GM13977 (cell line): ENCODE data around the gene NHS.

ENCODE experiments used
- DNase-seq: peaks from one replicate; pipeline ENCODE4 v3.0.0; 2012; ENCODE audit warnings: low spot score
- CTCF ChIP-seq: IDR thresholded peaks from 2 replicates; pipeline ENCODE4 v1.5.1; 2012; ENCODE audit warnings: mild to moderate bottlenecking, control low read depth; ENCODE audit not compliant: insufficient read depth; ENCODE audit errors: extremely low read depth, missing control alignments
- in situ Hi-C: fragments of 300-500 bp; cut with MboI; formaldehyde crosslinking; loops from one replicate; pipeline ENCODE4 v1.12.0; 2022; ENCODE audit warnings: low sequenced_read_pairs, low pct_unique_long_range_greater_than_20kb, mixed read lengths, inconsistent platforms; ENCODE audit not compliant: unreplicated experiment

NHS gene

GRCh38 chrX:17485391-17485790, 110.4 kb downstream of the NHS start:
- no peak for DNase-seq
- no peak for TF ChIP-seq CTCF
- in situ Hi-C loops: no loop called here

GRCh38 chrX:17488036-17488435, 113.0 kb downstream of the NHS start:
- DNase-seq: no peak
- TF ChIP-seq CTCF: no peak
- in situ Hi-C loops: no loop called here

- DNase-seq: no peak
- TF ChIP-seq CTCF: no peak
Measured at GRCh38 chrX:17494216-17494615, 119.2 kb downstream of the NHS start.

GRCh38 chrX:17495052-17495451, 120.1 kb downstream of the NHS start:
- in situ Hi-C loops: no loop called here
- TF ChIP-seq CTCF: no peak
- DNase-seq: no peak

More at GRCh38 chrX:17494216-17494615, 119.2 kb downstream of the NHS start:
- in situ Hi-C loops: no loop called here

- in situ Hi-C loops: no loop called here
- no peak for TF ChIP-seq CTCF
- DNase-seq: no peak
Measured at GRCh38 chrX:17496407-17496806, 121.4 kb downstream of the NHS start.

GRCh38 chrX:17497193-17497592, 122.2 kb downstream of the NHS start:
- in situ Hi-C loops: no loop called here
- no peak for TF ChIP-seq CTCF
- DNase-seq: no peak

GRCh38 chrX:17499512-17499911, 124.5 kb downstream of the NHS start:
- TF ChIP-seq CTCF: no peak
- no peak for DNase-seq
- in situ Hi-C loops: no loop called here
